GM12878 (cell line): ENCODE results near the gene PTPN2.

Experiments used
- CTCF ChIP-seq, 3 experiments: IDR thresholded peaks in 2 of 3; conservative IDR thresholded peaks in 1 of 3; 2 replicates each; pipeline ENCODE4 v1.5.1; 2011; ENCODE audit warnings: low read depth in 3 of 3, low read length in 3 of 3, mild to moderate bottlenecking in 3 of 3, control low read depth in 2 of 3, moderate library complexity in 2 of 3, inconsistent platforms in 1 of 3, mixed read lengths in 1 of 3; ENCODE audit not compliant: control insufficient read depth in 2 of 3, insufficient read depth in 1 of 3; ENCODE audit errors: extremely low read depth in 1 of 3
- POLR2AphosphoS5 ChIP-seq: IDR thresholded peaks from 2 replicates; pipeline ENCODE4 v1.6.1; 2011; ENCODE audit warnings: mild to moderate bottlenecking, low read length, inconsistent platforms

DNA sequence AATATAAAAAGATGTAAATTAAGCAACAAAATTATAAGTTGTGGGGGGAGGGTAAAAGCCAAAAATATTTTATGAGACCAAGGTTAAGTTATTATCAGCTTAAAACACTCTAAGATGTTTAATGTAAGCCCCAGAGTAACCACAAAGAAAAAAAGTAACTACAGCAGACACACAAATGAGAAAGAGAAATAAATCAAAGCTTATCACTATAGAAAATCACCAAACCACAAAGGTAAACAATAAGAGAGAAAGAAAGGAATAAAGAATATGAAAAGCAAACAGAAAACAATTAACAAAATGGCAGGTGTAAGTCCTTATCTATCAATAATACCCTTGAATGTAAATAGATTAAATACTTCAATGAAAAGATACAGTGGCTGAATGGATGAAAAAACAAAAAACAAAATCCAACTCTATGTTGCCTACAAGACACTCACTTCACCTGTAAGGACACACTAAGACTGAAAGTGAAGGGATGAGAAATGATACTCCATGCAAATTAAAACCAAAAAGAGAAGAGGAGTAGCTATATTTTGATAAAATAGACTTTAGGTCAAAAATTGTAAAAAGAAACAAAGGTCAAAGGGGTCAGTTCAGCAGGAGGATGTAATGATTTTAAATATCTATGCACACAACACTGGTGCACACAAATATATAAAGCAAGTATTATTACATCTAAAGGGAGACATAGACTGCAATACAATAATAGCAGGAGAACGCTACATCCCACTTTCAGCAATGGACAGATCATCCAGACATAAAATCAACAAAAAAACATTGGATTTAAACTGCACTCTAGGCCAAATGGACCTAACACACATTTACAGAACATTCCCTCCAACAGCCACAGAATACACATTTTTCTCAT lies 80.7 kb downstream of the PTPN2 start:
- TF ChIP-seq POLR2AphosphoS5 (no peak), CTCF (IDR thresholded peaks at IDR 0.05 in 2 of 3, conservative IDR thresholded peaks at IDR 0.05 in 1 of 3; ENCODE audit: control insufficient read depth in 2 of 3, extremely low read depth in 1 of 3, insufficient read depth in 1 of 3, low read depth in 3 of 3, low read length in 3 of 3) (no peak)
